Mucosa of descending colon (tissue), 3 donors: ENCODE results near the gene NPFFR2. TPM values are rescaled to one million over a fixed set of nuclear protein-coding genes. Genes with fewer than 3 reads are reported as not detected.
"Not testable (repeated sequence)": the region's sequence is repeated elsewhere in the genome, so short reads cannot be mapped to it uniquely, and the experiment has no call there.

Experiments used
- ATAC-seq: fragments of 200-7000 bp; cut with Tn5 transposase; one replicate; pipeline ENCODE4 v1.9.1; 2020; ENCODE audit warnings: mild to moderate bottlenecking, moderate library complexity
- DNase-seq, 3 donors: peaks; one replicate each; pipeline ENCODE4 v3.0.0-alpha.2; 2020
- H3K36me3 ChIP-seq: fragments of 200-600 bp; one replicate; pipeline ENCODE4 v1.8.0; 2021; ENCODE audit warnings: low read depth, mild to moderate bottlenecking
- H3K4me1 ChIP-seq: fragments of 200-600 bp; one replicate; pipeline ENCODE4 v1.8.0; 2021; ENCODE audit warnings: low read depth, mild to moderate bottlenecking
- H3K4me3 ChIP-seq: fragments of 200-600 bp; one replicate; pipeline ENCODE4 v1.8.0; 2021; ENCODE audit warnings: mild to moderate bottlenecking
- H3K9me3 ChIP-seq: fragments of 200-600 bp; one replicate; pipeline ENCODE4 v1.8.0; 2021; ENCODE audit warnings: mild to moderate bottlenecking
- intact Hi-C, 2 donors: fragments of 100-400 bp; cut with DNase I in 1 of 2; cut with micrococcal nuclease in 1 of 2; formaldehyde crosslinking; loops; one replicate each; pipeline versions ENCODE4 v1.11.0 to v1.11.1; 2022; cut with DNase I, micrococcal nuclease
- total RNA-seq, 3 donors: library from RNA; stranded (reverse); fragmentation: NEBNext Ultra II Directional in 2 of 3; extraction: Animal tissue kit (Norgen Biotek cat#: 25700) in 2 of 3; gene quantifications; one replicate each; pipeline versions ENCODE4 v1.2.1 to v1.2.4, GENCODE V29; 2021 to 2023
- TF ChIP-seq, protein P1 (sequence below): fragments of 200-600 bp; IDR thresholded peaks from one replicate; pipeline ENCODE4 v1.8.0; 2022; ENCODE audit warnings: antibody characterized with exemption, mild to moderate bottlenecking
- donor health status: DM: no; HTN: no; CAD: no; lungs with moderate emphysema.
- donor health status: DM: no; HTN: no; CAD: no.
- donor health status: DM: no; HTN: yes; CAD: no.

NPFFR2 gene
- total RNA-seq, 3 donors from 2014 or later = not detected

DNA sequence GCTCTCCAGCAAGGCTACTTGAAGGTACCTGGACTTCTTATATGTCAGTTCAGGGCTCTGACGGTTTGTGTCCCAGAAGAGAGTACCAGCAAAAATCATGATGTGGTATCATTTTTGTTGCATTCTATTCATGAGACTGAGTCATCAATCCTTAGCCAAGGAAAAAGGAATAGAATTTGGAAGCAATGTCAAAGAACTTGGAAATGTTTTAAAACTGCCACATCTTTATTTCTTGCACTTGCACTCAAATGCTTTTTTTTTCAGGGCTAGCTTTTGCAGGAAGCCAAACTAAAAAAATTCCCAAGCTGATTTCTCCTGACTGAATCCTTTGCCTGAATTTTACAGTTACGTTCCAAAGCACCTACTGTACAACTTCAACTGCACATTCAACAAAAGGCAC, 112.4 kb downstream of the NPFFR2 start:
- no peak for DNase-seq
- Histone ChIP-seq H3K36me3 (no peaks in the 10 kb centered on the region), H3K4me1 (no peaks in the 10 kb centered on the region), H3K4me3 (no peak overlapping the region), H3K9me3 (no peaks in the 10 kb centered on the region)
- TF ChIP-seq, protein P1, sequence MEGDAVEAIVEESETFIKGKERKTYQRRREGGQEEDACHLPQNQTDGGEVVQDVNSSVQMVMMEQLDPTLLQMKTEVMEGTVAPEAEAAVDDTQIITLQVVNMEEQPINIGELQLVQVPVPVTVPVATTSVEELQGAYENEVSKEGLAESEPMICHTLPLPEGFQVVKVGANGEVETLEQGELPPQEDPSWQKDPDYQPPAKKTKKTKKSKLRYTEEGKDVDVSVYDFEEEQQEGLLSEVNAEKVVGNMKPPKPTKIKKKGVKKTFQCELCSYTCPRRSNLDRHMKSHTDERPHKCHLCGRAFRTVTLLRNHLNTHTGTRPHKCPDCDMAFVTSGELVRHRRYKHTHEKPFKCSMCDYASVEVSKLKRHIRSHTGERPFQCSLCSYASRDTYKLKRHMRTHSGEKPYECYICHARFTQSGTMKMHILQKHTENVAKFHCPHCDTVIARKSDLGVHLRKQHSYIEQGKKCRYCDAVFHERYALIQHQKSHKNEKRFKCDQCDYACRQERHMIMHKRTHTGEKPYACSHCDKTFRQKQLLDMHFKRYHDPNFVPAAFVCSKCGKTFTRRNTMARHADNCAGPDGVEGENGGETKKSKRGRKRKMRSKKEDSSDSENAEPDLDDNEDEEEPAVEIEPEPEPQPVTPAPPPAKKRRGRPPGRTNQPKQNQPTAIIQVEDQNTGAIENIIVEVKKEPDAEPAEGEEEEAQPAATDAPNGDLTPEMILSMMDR = no peak
- intact Hi-C loops = no loop called here
- ATAC-seq = no peak

DNA sequence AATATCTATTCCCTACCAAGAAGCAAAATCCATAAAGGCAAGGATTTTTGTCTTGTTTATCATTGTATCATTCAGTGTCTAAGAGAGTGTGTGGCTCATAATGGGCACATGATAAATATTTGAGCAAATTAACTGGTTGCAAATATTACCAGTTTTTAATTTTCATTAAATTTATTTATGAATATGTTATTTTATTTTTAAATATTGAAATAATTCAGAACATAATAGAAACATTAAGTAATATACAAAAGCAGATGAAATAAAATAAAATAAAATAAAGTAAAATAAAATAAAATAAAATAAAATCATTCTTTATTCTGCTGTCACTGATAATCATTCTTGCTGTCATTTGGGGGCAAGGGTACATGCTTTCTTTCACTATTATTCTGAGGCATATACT, 120.9 kb downstream of the NPFFR2 start:
- TF ChIP-seq, protein P1 = no peak
- H3K36me3 ChIP-seq = no peaks in the 10 kb centered on the region
- no peaks in the 10 kb centered on the region for H3K9me3 ChIP-seq
- DNase-seq (no peak), ATAC-seq (no peak)
- H3K4me1 ChIP-seq = no peaks in the 10 kb centered on the region
- H3K4me3 ChIP-seq = no peak overlapping the region
- intact Hi-C loops = no loop called here

DNA sequence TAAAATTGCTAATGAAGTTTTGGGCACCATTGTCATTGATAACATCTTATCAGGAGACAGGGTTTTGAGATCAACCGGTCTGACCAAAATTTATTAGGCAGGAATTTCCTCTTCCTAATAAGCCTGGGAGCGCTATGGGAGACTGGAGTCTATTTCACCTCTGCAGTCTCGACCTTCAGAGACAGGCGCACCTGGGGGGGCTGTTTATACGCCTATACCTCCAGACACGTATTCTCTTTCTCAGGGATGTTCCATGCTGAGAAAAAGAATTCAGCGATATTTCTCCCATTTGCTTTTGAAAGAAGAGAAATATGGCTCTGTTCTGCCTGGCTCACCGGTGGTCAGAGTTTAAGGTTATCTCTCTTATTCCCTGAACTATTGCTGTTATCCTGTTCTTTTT, 121.8 kb downstream of the NPFFR2 start:
- H3K9me3 ChIP-seq, intact Hi-C loops, ATAC-seq, H3K4me3 ChIP-seq, DNase-seq, H3K4me1 ChIP-seq, H3K36me3 ChIP-seq: not testable (repeated sequence)

GRCh38 chr4:72169285-72169684, 137.5 kb downstream of the NPFFR2 start:
- ATAC-seq, intact Hi-C loops, H3K36me3 ChIP-seq, H3K4me3 ChIP-seq, H3K9me3 ChIP-seq, DNase-seq, H3K4me1 ChIP-seq: not testable (repeated sequence)

DNA sequence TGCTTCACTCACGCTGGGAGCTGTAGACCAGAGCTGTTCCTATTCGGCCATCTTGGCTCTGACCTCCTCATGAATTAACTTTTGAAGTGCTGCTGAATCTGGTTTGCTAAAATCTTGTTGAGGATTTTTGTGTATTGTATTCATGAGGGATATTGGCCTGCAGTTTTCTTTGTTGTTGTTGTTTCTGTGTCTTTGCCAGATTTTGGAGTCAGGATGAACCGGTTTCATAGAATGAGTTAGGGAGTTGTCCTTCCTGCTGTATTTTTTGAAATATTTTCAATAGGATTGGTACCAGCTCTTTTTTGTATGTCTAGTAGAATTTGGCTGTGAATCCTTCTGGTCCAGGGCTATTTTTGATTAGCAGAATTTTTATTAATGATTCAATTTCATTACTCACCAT, 138.1 kb downstream of the NPFFR2 start:
- Histone ChIP-seq H3K4me3 (no peak overlapping the region), H3K4me1 (no peaks in the 10 kb centered on the region), H3K36me3 (no peaks in the 10 kb centered on the region), H3K9me3 (no peaks in the 10 kb centered on the region)
- ATAC-seq (no peak), DNase-seq (no peak)
- TF ChIP-seq, protein P1 = no peak
- intact Hi-C loops = no loop called here

GRCh38 chr4:72171761-72172160, 140.0 kb downstream of the NPFFR2 start:
- intact Hi-C loops = no loop called here
- Histone ChIP-seq H3K4me1 (no peaks in the 10 kb centered on the region), H3K9me3 (no peaks in the 10 kb centered on the region), H3K4me3 (no peak overlapping the region), H3K36me3 (no peaks in the 10 kb centered on the region)
- DNase-seq (no peak), ATAC-seq (no peak)
- TF ChIP-seq, protein P1 = no peak

DNA sequence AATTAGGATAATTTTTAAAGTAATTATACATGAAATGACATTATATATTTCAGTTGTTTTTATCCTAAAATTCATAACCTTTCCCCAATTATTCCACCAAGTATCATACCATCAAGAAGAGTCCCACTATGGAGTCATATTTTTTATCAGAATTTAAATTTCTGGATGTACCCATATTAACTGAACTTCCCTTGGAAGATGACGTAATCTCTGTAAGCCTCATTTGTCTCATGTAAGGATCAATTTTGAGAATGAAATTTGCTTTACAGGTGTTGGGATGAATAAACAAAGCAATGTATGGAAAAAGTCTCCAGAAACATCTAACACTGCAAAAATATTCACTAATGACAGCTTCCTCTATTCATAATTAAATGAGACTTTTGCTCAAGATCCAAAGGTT, 147.5 kb downstream of the NPFFR2 start:
- TF ChIP-seq, protein P1 = no peak
- H3K4me1 ChIP-seq = no peaks in the 10 kb centered on the region
- DNase-seq = no peak
- ATAC-seq = no peak
- H3K4me3 ChIP-seq = no peak overlapping the region
- no peaks in the 10 kb centered on the region for H3K9me3 ChIP-seq
- intact Hi-C loops = no loop called here
- H3K36me3 ChIP-seq = no peaks in the 10 kb centered on the region
